Keratinocyte (primary cell): ENCODE results near the gene ARFIP1.

Experiments used
- EZH2 ChIP-seq: IDR thresholded peaks from one replicate; pipeline ENCODE4 v1.6.1; 2012; ENCODE audit warnings: inconsistent platforms, mild to moderate bottlenecking, low read length, moderate library complexity
- TF ChIP-seq, protein P1 (sequence below), 3 experiments: IDR thresholded peaks in 1 of 3; conservative IDR thresholded peaks in 1 of 3; optimal IDR thresholded peaks in 1 of 3; 2 replicates in 2 of 3; 3 replicates in 1 of 3; pipeline versions ENCODE3 to v1.5.1; 2011; ENCODE audit warnings: low read length in 3 of 3, mild to moderate bottlenecking in 3 of 3, moderate library complexity in 2 of 3, control low read depth in 1 of 3, inconsistent platforms in 1 of 3; ENCODE audit not compliant: insufficient read depth in 2 of 3; ENCODE audit errors: extremely low read depth in 1 of 3

DNA sequence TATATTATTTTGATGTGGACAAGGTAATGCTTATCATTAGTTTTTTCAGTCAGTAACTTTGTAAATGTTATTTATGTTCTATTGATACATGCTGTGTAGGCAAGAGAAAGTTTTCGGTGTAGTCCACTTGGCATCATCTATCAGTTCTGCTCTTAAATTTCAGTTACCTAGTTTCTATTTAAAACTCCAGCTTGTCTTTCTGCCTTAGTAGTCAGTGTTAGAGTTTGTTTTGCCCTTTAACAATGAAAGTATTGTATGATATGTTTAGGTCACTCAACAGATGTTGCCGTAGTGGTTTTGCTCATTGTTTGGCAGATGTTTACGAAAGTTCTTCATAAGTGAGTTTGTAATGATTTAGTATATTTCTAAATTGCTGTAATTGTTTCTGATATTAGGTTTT, 121.5 kb downstream of the ARFIP1 start:
- TF ChIP-seq, protein P1, sequence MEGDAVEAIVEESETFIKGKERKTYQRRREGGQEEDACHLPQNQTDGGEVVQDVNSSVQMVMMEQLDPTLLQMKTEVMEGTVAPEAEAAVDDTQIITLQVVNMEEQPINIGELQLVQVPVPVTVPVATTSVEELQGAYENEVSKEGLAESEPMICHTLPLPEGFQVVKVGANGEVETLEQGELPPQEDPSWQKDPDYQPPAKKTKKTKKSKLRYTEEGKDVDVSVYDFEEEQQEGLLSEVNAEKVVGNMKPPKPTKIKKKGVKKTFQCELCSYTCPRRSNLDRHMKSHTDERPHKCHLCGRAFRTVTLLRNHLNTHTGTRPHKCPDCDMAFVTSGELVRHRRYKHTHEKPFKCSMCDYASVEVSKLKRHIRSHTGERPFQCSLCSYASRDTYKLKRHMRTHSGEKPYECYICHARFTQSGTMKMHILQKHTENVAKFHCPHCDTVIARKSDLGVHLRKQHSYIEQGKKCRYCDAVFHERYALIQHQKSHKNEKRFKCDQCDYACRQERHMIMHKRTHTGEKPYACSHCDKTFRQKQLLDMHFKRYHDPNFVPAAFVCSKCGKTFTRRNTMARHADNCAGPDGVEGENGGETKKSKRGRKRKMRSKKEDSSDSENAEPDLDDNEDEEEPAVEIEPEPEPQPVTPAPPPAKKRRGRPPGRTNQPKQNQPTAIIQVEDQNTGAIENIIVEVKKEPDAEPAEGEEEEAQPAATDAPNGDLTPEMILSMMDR (optimal IDR thresholded peaks at IDR 0.05 in 1 of 3, IDR thresholded peaks at IDR 0.05 in 1 of 3, conservative IDR thresholded peaks at IDR 0.05 in 1 of 3; ENCODE audit: extremely low read depth in 1 of 3, insufficient read depth in 2 of 3, low read length in 3 of 3) = no peak
- no peak for TF ChIP-seq EZH2
